OCI-LY7 (cell line): ENCODE results near the gene MTUS2. TPM values are rescaled to one million over a fixed set of nuclear protein-coding genes. Genes with fewer than 3 reads are reported as not detected.

Experiments
- BruUV-seq: library from RNA; stranded (reverse); fragments of 400-500 nt; replicated peaks from 2 replicates; lab custom pipeline; 2021; lab: Mats Ljungman, UMichigan
- CTCF ChIA-PET: fragments of 300-600 bp; sonication (Branson Sonifier 250); formaldehyde crosslinking; loops from one replicate; lab custom pipeline; 2022; ENCODE audit warnings: antibody characterized with exemption; ENCODE audit not compliant: unreplicated experiment; lab: Charles Lee
- POLR2A ChIA-PET: fragments of 300-600 bp; sonication (Branson Sonifier 250); formaldehyde crosslinking; loops from one replicate; lab custom pipeline; 2022; ENCODE audit warnings: antibody characterized with exemption; lab: Charles Lee
- DNase-seq: peaks from one replicate; pipeline ENCODE4 v3.0.0-alpha.2; 2015; ENCODE audit warnings: low spot score
- H2AFZ ChIP-seq: fragments of 200-600 bp; sonication (generic), shearing (Covaris generic); 2 replicates; pipeline ENCODE4 v1.6.1; 2014; ENCODE audit warnings: mild to moderate bottlenecking, antibody characterized with exemption, low read length, moderate library complexity
- H3K27ac ChIP-seq: fragments of 200-600 bp; sonication (generic); 2 replicates; pipeline ENCODE4 v1.5.1; 2014; ENCODE audit warnings: mixed run types, low read depth, mild to moderate bottlenecking, moderate library complexity, low read length, inconsistent platforms; ENCODE audit not compliant: poor library complexity, severe bottlenecking
- H3K36me3 ChIP-seq: fragments of 200-600 bp; sonication (generic); 2 replicates; pipeline ENCODE4 v1.6.1; 2014; ENCODE audit warnings: mild to moderate bottlenecking, antibody characterized with exemption, low read length, moderate library complexity, mixed read lengths; ENCODE audit not compliant: insufficient read depth
- H3K4me1 ChIP-seq: fragments of 200-600 bp; sonication (generic); 2 replicates; pipeline ENCODE4 v1.5.1; 2014; ENCODE audit warnings: mild to moderate bottlenecking, low read length; ENCODE audit not compliant: insufficient read depth, poor library complexity, severe bottlenecking
- H3K4me2 ChIP-seq: fragments of 200-600 bp; sonication (generic); 2 replicates; pipeline ENCODE4 v1.6.1; 2014; ENCODE audit warnings: mild to moderate bottlenecking, low read length
- H3K4me3 ChIP-seq: fragments of 200-600 bp; sonication (generic); 2 replicates; pipeline ENCODE4 v1.5.1; 2014; ENCODE audit warnings: mild to moderate bottlenecking, low read depth, low read length; ENCODE audit not compliant: poor library complexity, severe bottlenecking
- H3K79me2 ChIP-seq: fragments of 200-600 bp; sonication (generic); 2 replicates; pipeline ENCODE4 v1.6.1; 2016; ENCODE audit warnings: low read depth, mild to moderate bottlenecking, low read length, moderate library complexity, mixed read lengths; ENCODE audit not compliant: insufficient read depth
- H3K9me2 ChIP-seq: fragments of 200-600 bp; sonication (generic); 2 replicates; pipeline ENCODE4 v1.6.1; 2016; ENCODE audit warnings: mild to moderate bottlenecking, low read length, mixed read lengths; ENCODE audit not compliant: insufficient read depth
- H3K9me3 ChIP-seq: fragments of 200-600 bp; sonication (generic); 2 replicates; pipeline ENCODE4 v1.6.1; 2014; ENCODE audit warnings: mild to moderate bottlenecking, mixed run types, low read length, mixed read lengths
- H4K20me1 ChIP-seq: fragments of 200-600 bp; sonication (generic); 2 replicates; pipeline ENCODE4 v1.6.1; 2014; ENCODE audit warnings: mild to moderate bottlenecking, antibody characterized with exemption, low read length, moderate library complexity, mixed read lengths; ENCODE audit not compliant: insufficient read depth
- CTCF ChIP-seq: fragments of 200-600 bp; sonication (generic); conservative IDR thresholded peaks from 2 replicates; pipeline ENCODE4 v1.5.1; 2014; ENCODE audit warnings: mild to moderate bottlenecking, antibody characterized with exemption, low read length, moderate library complexity, mixed read lengths
- EZH2phosphoT487 ChIP-seq: fragments of 200-600 bp; sonication (generic); IDR thresholded peaks from 2 replicates; pipeline ENCODE4 v1.6.1; 2018; ENCODE audit warnings: low read depth, borderline replicate concordance, mild to moderate bottlenecking, mixed run types, antibody characterized with exemption, low read length, moderate library complexity, mixed read lengths
- intact Hi-C: fragments of 100-400 bp; cut with micrococcal nuclease; formaldehyde crosslinking; loops from one replicate; pipeline ENCODE4 v1.10.0; 2022; ENCODE audit not compliant: unreplicated experiment
- total RNA-seq, 2 experiments: library from RNA; depleted of rRNA in 1 of 2; stranded (reverse); fragments of >200 nt in 1 of 2; shearing (Covaris generic) in 1 of 2; gene quantifications; 2 replicates each; pipeline ENCODE4 v1.2.3, GENCODE V29; 2014 to 2022

The MTUS2 gene
- total RNA-seq, 2 experiments from 2014 or later, result 0.16 to 9.8 TPM

GRCh38 chr13:29255567-29255966, 435.4 kb downstream of the MTUS2 start:
- Histone ChIP-seq H3K9me2 (no peaks in the 10 kb centered on the region), H4K20me1 (no peaks in the 10 kb centered on the region), H3K9me3 (no peaks in the 10 kb centered on the region), H3K4me1 (no peaks in the 10 kb centered on the region), H3K36me3 (no peaks in the 10 kb centered on the region), H3K4me3 (no peak overlapping the region), H2AFZ (no peak overlapping the region), H3K4me2 (no peak overlapping the region), H3K79me2 (no peaks in the 10 kb centered on the region), H3K27ac (no peak overlapping the region)
- CTCF ChIA-PET, result no interaction called here
- BruUV-seq, result no TSS peak
- TF ChIP-seq EZH2phosphoT487 (no peak), CTCF (no peak)
- no peak for DNase-seq
- intact Hi-C loops, result no loop called here
- POLR2A ChIA-PET, result no interaction called here

GRCh38 chr13:29260684-29261083, 440.5 kb downstream of the MTUS2 start:
- H3K4me1 ChIP-seq, result no peaks in the 10 kb centered on the region
- no peak for DNase-seq
- H3K27ac ChIP-seq, result no peak overlapping the region
- no peaks in the 10 kb centered on the region for H3K36me3 ChIP-seq
- BruUV-seq, result no TSS peak
- H3K4me2 ChIP-seq, result no peak overlapping the region
- H3K79me2 ChIP-seq, result no peaks in the 10 kb centered on the region
- H3K4me3 ChIP-seq, result no peak overlapping the region
- intact Hi-C loops, result loop anchor here (1.0 kb wide), 1 partner anchor 179 kb away; no protein-coding TSS in a partner anchor
- CTCF ChIA-PET, result no interaction called here
- TF ChIP-seq EZH2phosphoT487, result no peak
- TF ChIP-seq CTCF, result peak; percentile 30; the same call in 1 of the 2 replicates
- H3K9me2 ChIP-seq, result no peaks in the 10 kb centered on the region
- no peaks in the 10 kb centered on the region for H4K20me1 ChIP-seq
- H3K9me3 ChIP-seq, result no peaks in the 10 kb centered on the region
- no peak overlapping the region for H2AFZ ChIP-seq
- POLR2A ChIA-PET, result interaction anchor here (0.6 to 1.4 kb wide), 3 partner anchors 8 to 134 kb away, joined by 3 to 4 read pairs (median 4); no protein-coding TSS in a partner anchor

- TF ChIP-seq EZH2phosphoT487 (no peak), CTCF (no peak)
- H3K9me2 ChIP-seq, result no peaks in the 10 kb centered on the region
- H4K20me1 ChIP-seq, result no peaks in the 10 kb centered on the region
- H3K36me3 ChIP-seq, result no peaks in the 10 kb centered on the region
- BruUV-seq, result no TSS peak
- H3K4me3 ChIP-seq, result no peak overlapping the region
- no peak for DNase-seq
- H3K4me1 ChIP-seq, result no peaks in the 10 kb centered on the region
- no peak overlapping the region for H3K4me2 ChIP-seq
- H3K27ac ChIP-seq, result no peak overlapping the region
- intact Hi-C loops, result no loop called here
- no peak overlapping the region for H2AFZ ChIP-seq
- ChIA-PET CTCF (no interaction called here), POLR2A (no interaction called here)
- no peaks in the 10 kb centered on the region for H3K79me2 ChIP-seq
- H3K9me3 ChIP-seq, result no peaks in the 10 kb centered on the region
Observed at GRCh38 chr13:29266261-29266660, 446.1 kb downstream of the MTUS2 start.
